Effector memory CD4-positive, alpha-beta T cell (primary cell): ENCODE data around the gene EIF3F.

Experiments used
- DNase-seq, 3 donors: peaks; one replicate each; pipeline ENCODE4 v3.0.0-alpha.2; 2020
- H3K27ac ChIP-seq: 2 replicates; pipeline ENCODE4 v1.7.0; 2013; ENCODE audit warnings: mild to moderate bottlenecking, low read length, moderate library complexity; ENCODE audit not compliant: insufficient read depth, poor library complexity, severe bottlenecking
- H3K27me3 ChIP-seq: replicated peaks from 2 replicates; pipeline ENCODE4 v1.7.0; 2013; ENCODE audit warnings: mild to moderate bottlenecking, low read length; ENCODE audit not compliant: insufficient read depth, control insufficient read depth, poor library complexity, severe bottlenecking
- H3K36me3 ChIP-seq: 2 replicates; pipeline ENCODE4 v1.7.0; 2013; ENCODE audit warnings: mild to moderate bottlenecking, low read length, moderate library complexity; ENCODE audit not compliant: control insufficient read depth, insufficient read depth
- H3K4me1 ChIP-seq: 2 replicates; pipeline ENCODE4 v1.7.0; 2013; ENCODE audit warnings: low read length, mild to moderate bottlenecking; ENCODE audit not compliant: control insufficient read depth, insufficient read depth, poor library complexity, severe bottlenecking
- H3K4me3 ChIP-seq: 2 replicates; pipeline ENCODE4 v1.7.0; 2013; ENCODE audit warnings: low read length, low read depth, mild to moderate bottlenecking; ENCODE audit not compliant: insufficient read depth, poor library complexity, severe bottlenecking
- H3K9me3 ChIP-seq: 2 replicates; pipeline ENCODE4 v1.7.0; 2013; ENCODE audit warnings: mild to moderate bottlenecking, low read length, moderate library complexity; ENCODE audit not compliant: control insufficient read depth

The EIF3F gene

DNA sequence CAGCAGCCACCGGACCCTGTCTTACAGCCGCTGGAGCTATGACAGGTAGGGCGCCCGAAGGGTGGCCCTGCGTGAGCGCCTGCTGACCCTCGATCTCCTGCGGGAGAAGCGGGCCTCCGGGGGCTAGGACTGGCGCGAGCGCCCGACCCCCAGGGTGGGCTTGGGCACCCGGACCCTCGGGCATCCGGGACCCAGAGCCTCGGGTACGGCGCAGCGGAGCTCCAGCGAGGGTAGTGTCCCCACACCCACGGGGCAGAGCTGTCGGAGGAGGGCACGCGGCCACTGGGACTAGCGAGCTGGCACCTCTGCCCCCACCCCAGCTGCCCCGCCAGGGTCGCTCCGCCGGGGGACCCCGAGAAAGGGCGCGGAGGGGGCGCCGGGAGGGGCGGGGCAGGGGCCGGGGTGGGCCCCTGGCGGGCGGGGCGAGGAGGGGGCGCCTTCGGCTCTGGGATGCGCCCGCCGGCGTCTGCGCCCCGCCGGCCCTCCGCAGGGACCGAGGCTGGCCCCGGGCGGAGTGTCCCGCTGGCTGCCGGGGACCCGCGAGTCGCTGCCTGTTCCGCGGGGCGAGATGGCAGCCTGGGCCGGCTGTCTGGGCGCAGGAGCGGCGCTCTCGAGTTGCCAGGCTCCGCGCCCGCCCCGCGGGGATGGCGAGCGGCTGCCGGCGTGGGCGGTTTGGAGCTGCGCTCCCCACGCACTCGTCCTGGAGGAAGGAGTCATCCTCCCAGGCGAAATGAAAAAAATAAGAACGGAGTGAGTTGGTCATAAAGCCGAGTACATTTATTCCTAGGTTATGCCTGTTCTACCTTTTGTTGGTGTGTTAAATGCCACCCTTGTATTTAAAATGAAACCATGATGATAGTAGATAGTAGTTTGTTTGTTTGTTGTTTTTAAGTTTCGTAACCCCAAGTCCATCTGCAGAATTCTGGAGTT is 32.4 kb downstream of the EIF3F start:
- DNase-seq: peak in 2 of 3 donors; percentile 4 to 14
- peak overlapping the region; percentile 75 for H3K27ac ChIP-seq
- peak overlapping the region; percentile 81 for H3K4me3 ChIP-seq

DNA sequence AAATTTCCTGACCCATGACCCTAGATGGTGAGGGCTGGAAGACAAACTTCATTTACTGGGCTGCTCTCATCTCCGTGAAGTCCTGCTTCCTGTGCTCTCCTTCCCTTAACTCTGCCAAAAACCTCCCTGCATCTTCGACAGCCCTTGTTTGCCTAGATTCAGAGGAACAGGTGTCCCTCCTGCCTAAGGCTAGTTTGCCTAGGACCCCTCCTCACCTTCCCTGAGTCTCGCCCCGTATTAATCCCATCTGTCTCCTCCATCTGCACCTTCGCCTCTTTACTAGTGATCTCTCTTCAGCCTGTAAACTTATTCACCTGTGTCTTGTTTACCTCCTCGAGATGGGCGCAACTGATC is 33.1 kb downstream of the EIF3F start:
- peaks cover 4% of the 10 kb centered on the region for H3K4me1 ChIP-seq
- no peaks in the 10 kb centered on the region for H3K36me3 ChIP-seq
- no peak for DNase-seq
- no peak overlapping the region for H3K27ac ChIP-seq
- H3K9me3 ChIP-seq: no peaks in the 10 kb centered on the region
- no peaks in the 10 kb centered on the region for H3K27me3 ChIP-seq
- peak overlapping the region; percentile 81 for H3K4me3 ChIP-seq

More for the DNA sequence above, 32.4 kb downstream of the EIF3F start:
- H3K9me3 ChIP-seq: no peaks in the 10 kb centered on the region
- H3K36me3 ChIP-seq: no peaks in the 10 kb centered on the region
- peaks cover 4% of the 10 kb centered on the region for H3K4me1 ChIP-seq
- no peaks in the 10 kb centered on the region for H3K27me3 ChIP-seq

GRCh38 chr11:8021920-8022319 is 34.8 kb downstream of the EIF3F start:
- no peak for DNase-seq
- peaks cover 4% of the 10 kb centered on the region for H3K4me1 ChIP-seq
- no peaks in the 10 kb centered on the region for H3K36me3 ChIP-seq
- H3K4me3 ChIP-seq: no peak overlapping the region
- H3K27me3 ChIP-seq: no peaks in the 10 kb centered on the region
- H3K27ac ChIP-seq: no peak overlapping the region
- no peaks in the 10 kb centered on the region for H3K9me3 ChIP-seq

- no peak overlapping the region for H3K4me3 ChIP-seq
- no peak for DNase-seq
Observed at GRCh38 chr11:8022876-8023275, 35.7 kb downstream of the EIF3F start.

DNA sequence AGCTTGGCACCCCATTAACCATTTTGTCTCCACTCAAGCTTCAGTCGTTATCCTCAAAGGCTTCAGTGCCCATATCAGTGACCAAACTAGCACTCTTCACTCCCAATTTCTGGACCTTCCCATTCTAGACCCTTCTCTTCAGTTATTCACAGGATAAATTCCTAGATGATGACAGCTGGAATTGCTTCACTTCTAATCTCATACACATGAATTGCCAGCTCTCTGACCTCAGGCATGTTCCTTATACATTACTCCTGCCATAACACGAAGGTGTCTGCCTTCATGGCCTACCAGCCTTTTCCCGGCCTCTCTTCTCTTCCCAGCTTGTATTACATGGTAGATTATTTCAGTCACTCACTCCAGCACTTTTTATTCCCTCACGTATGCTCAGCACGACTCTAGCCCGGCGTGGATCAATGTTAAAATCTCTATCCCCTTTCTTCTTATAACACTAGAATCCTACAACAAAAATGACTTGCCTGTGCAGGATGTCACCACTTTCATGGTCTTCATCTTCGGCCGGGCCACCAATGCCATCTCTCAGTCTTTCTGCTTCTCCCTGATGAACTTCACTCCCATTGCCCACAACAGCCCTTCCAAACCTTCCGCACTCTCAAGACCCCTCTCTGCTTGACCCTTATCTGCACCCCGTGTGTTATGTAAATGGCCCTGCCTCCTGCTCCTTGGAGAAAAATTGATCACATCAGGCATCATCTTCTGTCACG is 36.9 kb downstream of the EIF3F start:
- H3K4me1 ChIP-seq: no peaks in the 10 kb centered on the region
- H3K27me3 ChIP-seq: no peaks in the 10 kb centered on the region
- H3K27ac ChIP-seq: no peak overlapping the region
- no peaks in the 10 kb centered on the region for H3K36me3 ChIP-seq
- no peak overlapping the region for H3K4me3 ChIP-seq
- DNase-seq: no peak
- no peaks in the 10 kb centered on the region for H3K9me3 ChIP-seq

More at GRCh38 chr11:8022876-8023275, 35.7 kb downstream of the EIF3F start:
- H3K9me3 ChIP-seq: no peaks in the 10 kb centered on the region
- no peaks in the 10 kb centered on the region for H3K36me3 ChIP-seq
- H3K27ac ChIP-seq: no peak overlapping the region
- peaks cover 4% of the 10 kb centered on the region for H3K4me1 ChIP-seq
- H3K27me3 ChIP-seq: no peaks in the 10 kb centered on the region

DNA sequence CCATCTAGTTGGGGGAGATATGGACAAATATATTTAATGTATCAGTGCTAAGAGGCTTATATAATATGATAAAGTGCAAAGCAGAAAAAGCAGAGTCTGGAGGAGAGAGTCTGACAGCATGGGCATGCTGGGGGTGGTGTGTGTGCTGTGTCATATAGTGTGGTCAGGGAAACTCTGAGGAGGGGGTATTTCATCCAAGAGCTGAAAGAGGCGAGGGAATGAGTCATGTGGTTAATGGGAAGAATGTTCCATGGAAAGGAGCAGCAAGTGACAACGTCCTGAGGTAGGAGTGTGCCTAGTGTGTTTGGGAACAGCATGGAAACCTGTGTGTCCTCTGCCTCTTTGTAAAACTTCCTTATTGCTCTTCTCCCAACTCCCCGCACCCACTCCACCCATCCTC is 38.0 kb downstream of the EIF3F start:
- DNase-seq: no peak
- Histone ChIP-seq H3K27me3 (no peaks in the 10 kb centered on the region), H3K4me3 (no peak overlapping the region), H3K9me3 (no peaks in the 10 kb centered on the region), H3K4me1 (no peaks in the 10 kb centered on the region), H3K36me3 (no peaks in the 10 kb centered on the region), H3K27ac (no peak overlapping the region)

GRCh38 chr11:8025816-8026215 is 38.7 kb downstream of the EIF3F start:
- Histone ChIP-seq H3K36me3 (no peaks in the 10 kb centered on the region), H3K4me3 (no peak overlapping the region), H3K27ac (no peak overlapping the region), H3K27me3 (no peaks in the 10 kb centered on the region), H3K4me1 (no peaks in the 10 kb centered on the region), H3K9me3 (no peaks in the 10 kb centered on the region)
- no peak for DNase-seq

GRCh38 chr11:8026982-8027381 is 39.8 kb downstream of the EIF3F start:
- Histone ChIP-seq H3K4me3 (no peak overlapping the region), H3K27ac (no peak overlapping the region), H3K36me3 (no peaks in the 10 kb centered on the region), H3K27me3 (no peaks in the 10 kb centered on the region), H3K9me3 (no peaks in the 10 kb centered on the region), H3K4me1 (no peaks in the 10 kb centered on the region)
- DNase-seq: no peak

DNA sequence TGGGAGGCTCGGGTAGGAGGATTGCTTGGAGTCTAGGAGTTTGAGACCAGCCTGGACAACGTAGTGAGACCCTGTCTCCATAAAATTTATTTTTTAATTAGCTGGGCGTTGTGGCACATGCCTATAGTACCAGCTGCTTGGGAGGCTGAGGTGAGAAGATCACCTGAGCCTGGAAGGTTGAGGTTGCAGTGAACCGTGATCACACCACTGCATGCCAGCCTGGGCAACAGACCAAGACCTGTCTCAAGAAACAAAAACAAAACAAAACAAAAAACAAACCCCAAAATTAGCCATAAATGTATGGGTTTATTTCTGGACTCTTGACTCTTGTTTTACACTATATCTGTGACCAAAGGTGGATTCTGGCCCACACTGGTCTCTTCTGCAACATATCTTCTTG is 41.6 kb downstream of the EIF3F start:
- Histone ChIP-seq H3K27ac (no peak overlapping the region), H3K27me3 (peaks cover 3% of the 10 kb centered on the region), H3K4me3 (no peak overlapping the region), H3K9me3 (no peaks in the 10 kb centered on the region), H3K4me1 (peaks cover 7% of the 10 kb centered on the region), H3K36me3 (no peaks in the 10 kb centered on the region)
- no peak for DNase-seq
